GM10266 (cell line): Measurements from ENCODE around the gene SLC12A7.
"Not testable (repeated sequence)": the region's sequence is repeated elsewhere in the genome, so short reads cannot be mapped to it uniquely, and the experiment has no call there.

ENCODE experiments used
- DNase-seq: peaks from one replicate; pipeline ENCODE4 v3.0.0; 2012; ENCODE audit errors: extremely low spot score
- TF ChIP-seq, protein P1 (sequence below): IDR thresholded peaks from 2 replicates; pipeline ENCODE4 v1.5.1; 2012; ENCODE audit warnings: mild to moderate bottlenecking, low read depth; ENCODE audit not compliant: control insufficient read depth, insufficient read depth; ENCODE audit errors: missing control alignments

Gene SLC12A7

DNA sequence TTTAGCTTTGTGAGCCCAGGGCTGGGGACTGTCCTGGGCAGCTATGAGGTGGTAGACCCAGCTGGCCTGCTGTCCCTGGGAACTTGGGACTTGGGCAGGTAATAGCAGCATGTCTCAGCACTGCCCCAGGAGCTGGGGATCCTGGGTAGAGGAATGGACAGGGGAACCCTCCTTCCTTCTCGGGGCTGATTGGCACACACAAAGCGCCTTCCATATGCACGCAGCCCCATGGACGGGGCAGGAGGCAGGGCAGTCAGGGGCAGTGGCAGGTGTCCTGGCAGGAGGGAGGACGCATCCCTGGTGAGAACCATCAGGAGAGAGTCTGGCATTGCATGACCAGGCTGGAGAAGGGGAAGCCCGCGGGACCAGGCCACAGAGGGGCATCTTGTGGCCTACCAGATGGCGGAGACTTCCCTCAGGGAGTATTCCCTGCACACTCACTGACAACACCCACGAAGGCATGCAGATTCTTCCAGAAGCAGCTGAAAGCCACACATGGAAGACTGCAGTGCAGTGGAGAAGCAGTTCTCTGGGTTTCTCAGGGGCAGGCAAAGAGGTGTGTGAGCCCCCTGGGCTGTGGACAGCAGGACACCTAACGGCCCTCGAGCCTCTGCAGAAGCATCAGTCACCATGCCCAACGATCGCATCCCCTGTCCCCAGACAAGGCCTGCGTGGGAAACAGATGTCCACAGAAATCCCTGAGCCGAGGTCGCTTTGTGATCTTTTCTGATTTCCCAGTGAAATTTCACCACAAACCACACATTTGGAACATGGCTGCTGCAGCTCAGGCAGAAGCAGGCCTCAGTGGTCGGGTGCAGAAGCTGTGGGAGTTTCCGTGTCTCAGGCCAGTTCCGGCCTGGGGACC is 110.2 kb downstream of the SLC12A7 start:
- TF ChIP-seq, protein P1, sequence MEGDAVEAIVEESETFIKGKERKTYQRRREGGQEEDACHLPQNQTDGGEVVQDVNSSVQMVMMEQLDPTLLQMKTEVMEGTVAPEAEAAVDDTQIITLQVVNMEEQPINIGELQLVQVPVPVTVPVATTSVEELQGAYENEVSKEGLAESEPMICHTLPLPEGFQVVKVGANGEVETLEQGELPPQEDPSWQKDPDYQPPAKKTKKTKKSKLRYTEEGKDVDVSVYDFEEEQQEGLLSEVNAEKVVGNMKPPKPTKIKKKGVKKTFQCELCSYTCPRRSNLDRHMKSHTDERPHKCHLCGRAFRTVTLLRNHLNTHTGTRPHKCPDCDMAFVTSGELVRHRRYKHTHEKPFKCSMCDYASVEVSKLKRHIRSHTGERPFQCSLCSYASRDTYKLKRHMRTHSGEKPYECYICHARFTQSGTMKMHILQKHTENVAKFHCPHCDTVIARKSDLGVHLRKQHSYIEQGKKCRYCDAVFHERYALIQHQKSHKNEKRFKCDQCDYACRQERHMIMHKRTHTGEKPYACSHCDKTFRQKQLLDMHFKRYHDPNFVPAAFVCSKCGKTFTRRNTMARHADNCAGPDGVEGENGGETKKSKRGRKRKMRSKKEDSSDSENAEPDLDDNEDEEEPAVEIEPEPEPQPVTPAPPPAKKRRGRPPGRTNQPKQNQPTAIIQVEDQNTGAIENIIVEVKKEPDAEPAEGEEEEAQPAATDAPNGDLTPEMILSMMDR: no peak
- DNase-seq: no peak

DNA sequence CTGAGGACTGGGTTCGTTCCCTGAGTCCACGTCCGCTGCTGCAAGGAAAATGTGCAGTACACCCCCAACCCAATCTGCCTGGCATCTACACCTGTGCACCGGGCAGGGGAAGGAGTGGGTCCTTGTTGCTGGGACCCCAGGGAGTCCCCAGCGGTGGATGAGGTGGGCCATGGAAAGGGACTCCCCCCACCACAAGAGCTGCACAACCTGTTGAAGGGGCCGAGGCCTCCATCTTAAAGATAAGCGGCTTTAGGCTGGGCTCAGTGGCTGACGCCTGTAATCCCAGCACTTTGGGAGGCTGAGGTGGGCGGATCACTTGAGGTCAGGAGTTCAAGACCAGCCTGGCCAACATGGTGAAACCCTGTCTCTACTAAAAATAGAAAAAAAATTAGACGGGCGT is 111.0 kb downstream of the SLC12A7 start:
- not testable (repeated sequence) for DNase-seq
